Glutamatergic neuron (in vitro differentiated cells): ENCODE data around the gene CDC40. TPM values are rescaled to one million over a fixed set of nuclear protein-coding genes. Genes with fewer than 3 reads are reported as not detected.
A peak's percentile ranks its signal among the peaks of the same experiment; 100 is the strongest.

Experiments
- DNase-seq: peaks from one replicate; pipeline ENCODE4 v3.0.0; 2022
- H3K27ac Mint-ChIP-seq: one replicate; pipeline ENCODE4 v1.8.0; 2020; ENCODE audit warnings: mild to moderate bottlenecking, mixed read lengths, inconsistent platforms; ENCODE audit not compliant: unreplicated experiment
- H3K27me3 Mint-ChIP-seq: one replicate; pipeline ENCODE4 v1.8.0; 2020; ENCODE audit warnings: mild to moderate bottlenecking, moderate library complexity, mixed read lengths, inconsistent platforms; ENCODE audit not compliant: unreplicated experiment
- H3K36me3 Mint-ChIP-seq: one replicate; pipeline ENCODE4 v1.8.0; 2020; ENCODE audit warnings: mild to moderate bottlenecking, mixed read lengths, inconsistent platforms; ENCODE audit not compliant: unreplicated experiment
- H3K4me1 Mint-ChIP-seq: one replicate; pipeline ENCODE4 v1.8.0; 2020; ENCODE audit warnings: mild to moderate bottlenecking, low read depth, mixed read lengths, inconsistent platforms; ENCODE audit not compliant: unreplicated experiment
- H3K4me3 Mint-ChIP-seq: one replicate; pipeline ENCODE4 v1.8.0; 2020; ENCODE audit warnings: mild to moderate bottlenecking, mixed read lengths, inconsistent platforms; ENCODE audit not compliant: unreplicated experiment
- H3K9me3 Mint-ChIP-seq: one replicate; pipeline ENCODE4 v1.8.0; 2020; ENCODE audit warnings: mild to moderate bottlenecking, moderate library complexity, mixed read lengths, inconsistent platforms; ENCODE audit not compliant: unreplicated experiment
- total RNA-seq: library from RNA; stranded (reverse); fragmentation: NEBNext Ultra II Directional; extraction: Animal tissue kit (Norgen Biotek cat#: 25700); gene quantifications from one replicate; pipeline ENCODE4 v1.2.1, GENCODE V29; 2021; ENCODE audit not compliant: unreplicated experiment
- TF ChIP-seq, protein P1 (sequence below): fragments of 200-600 bp; sonication (generic); IDR thresholded peaks from one replicate; pipeline ENCODE4 v1.5.0; 2021; ENCODE audit not compliant: partially characterized antibody, unreplicated experiment

The CDC40 gene
- total RNA-seq, 1 donor from 2014 or later, result 17.8 TPM

DNA sequence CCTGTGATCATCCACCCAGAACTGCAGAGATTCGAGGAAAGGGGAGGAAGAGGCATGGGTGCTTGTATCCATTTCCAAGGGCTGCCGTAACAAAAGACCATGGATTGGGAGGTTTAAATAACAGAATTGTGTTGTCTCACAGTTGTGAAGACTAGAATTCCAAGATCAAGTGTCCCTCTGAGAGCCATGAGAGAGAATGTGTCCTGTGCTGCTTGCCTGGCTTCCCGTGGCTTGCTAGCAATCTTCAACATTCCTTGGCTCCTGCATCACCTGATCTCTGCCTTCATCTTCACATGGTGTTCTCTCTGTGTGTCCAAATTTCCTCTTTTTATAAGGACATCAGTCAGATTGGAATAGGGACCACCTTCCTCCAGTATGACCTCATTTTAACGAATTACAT, 69.8 kb downstream of the CDC40 start:
- peaks cover 3% of the 10 kb centered on the region for H3K9me3 Mint-ChIP-seq
- peaks cover 6% of the 10 kb centered on the region for H3K4me1 Mint-ChIP-seq
- no peaks in the 10 kb centered on the region for H3K27me3 Mint-ChIP-seq
- H3K36me3 Mint-ChIP-seq, result peaks cover 4% of the 10 kb centered on the region
- no peak overlapping the region for H3K4me3 Mint-ChIP-seq
- TF ChIP-seq, protein P1, sequence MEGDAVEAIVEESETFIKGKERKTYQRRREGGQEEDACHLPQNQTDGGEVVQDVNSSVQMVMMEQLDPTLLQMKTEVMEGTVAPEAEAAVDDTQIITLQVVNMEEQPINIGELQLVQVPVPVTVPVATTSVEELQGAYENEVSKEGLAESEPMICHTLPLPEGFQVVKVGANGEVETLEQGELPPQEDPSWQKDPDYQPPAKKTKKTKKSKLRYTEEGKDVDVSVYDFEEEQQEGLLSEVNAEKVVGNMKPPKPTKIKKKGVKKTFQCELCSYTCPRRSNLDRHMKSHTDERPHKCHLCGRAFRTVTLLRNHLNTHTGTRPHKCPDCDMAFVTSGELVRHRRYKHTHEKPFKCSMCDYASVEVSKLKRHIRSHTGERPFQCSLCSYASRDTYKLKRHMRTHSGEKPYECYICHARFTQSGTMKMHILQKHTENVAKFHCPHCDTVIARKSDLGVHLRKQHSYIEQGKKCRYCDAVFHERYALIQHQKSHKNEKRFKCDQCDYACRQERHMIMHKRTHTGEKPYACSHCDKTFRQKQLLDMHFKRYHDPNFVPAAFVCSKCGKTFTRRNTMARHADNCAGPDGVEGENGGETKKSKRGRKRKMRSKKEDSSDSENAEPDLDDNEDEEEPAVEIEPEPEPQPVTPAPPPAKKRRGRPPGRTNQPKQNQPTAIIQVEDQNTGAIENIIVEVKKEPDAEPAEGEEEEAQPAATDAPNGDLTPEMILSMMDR, result no peak
- no peak overlapping the region for H3K27ac Mint-ChIP-seq
- DNase-seq, result no peak

DNA sequence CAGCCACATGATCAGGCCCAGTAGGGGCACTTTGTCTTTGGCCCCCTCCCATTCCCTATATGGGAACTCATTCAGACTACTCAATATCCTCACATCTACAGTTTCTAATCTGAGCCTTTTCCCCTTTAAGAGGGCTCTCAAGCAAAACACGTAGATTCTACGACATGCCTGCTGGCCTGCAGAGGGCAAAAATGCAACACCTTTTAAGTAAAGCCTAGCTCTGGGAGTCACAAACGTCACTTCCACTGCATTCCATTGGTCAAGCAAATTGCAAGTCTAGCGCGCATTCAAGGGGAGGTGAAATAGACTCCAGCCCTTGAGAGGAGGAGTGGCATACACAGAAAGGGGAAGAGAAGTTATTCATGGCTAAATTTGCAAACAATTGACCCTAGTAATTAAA, 70.6 kb downstream of the CDC40 start:
- no peak for DNase-seq
- H3K27ac Mint-ChIP-seq, result no peak overlapping the region

DNA sequence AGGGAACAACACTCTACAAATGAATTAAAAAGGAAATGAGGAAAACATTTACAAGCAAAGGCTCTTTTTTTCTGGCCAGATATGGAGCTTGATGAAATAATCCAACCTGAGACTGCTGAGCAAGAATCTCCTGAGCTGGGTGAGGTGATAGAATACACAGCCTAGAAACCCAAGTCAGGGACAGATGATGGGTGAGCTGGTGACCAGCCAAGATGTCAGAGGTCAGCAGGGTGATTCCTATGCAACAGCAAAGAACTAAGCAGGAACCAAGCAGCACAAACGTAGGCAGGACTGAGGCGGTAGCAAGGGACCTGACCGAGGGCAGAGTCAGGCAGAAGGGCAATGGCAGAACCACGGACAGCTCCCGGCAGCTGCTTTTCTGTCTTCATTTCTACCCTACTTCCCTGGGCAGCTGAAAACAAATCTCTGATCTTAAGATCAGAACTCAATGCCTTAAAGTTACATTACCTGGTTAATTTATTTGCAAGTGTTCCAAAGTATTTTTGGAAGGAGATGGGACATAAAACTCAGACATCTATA, 75.1 kb downstream of the CDC40 start:
- peaks cover 3% of the 10 kb centered on the region for H3K9me3 Mint-ChIP-seq
- no peak overlapping the region for H3K27ac Mint-ChIP-seq
- peaks cover 7% of the 10 kb centered on the region for H3K36me3 Mint-ChIP-seq
- no peak overlapping the region for H3K4me3 Mint-ChIP-seq
- H3K4me1 Mint-ChIP-seq, result peaks cover 3% of the 10 kb centered on the region
- DNase-seq, result peak; percentile 23
- TF ChIP-seq, protein P1, result no peak
- H3K27me3 Mint-ChIP-seq, result no peaks in the 10 kb centered on the region

More for the DNA sequence above, 70.6 kb downstream of the CDC40 start:
- Mint-ChIP-seq H3K4me1 (peaks cover 9% of the 10 kb centered on the region), H3K9me3 (peaks cover 3% of the 10 kb centered on the region), H3K27me3 (no peaks in the 10 kb centered on the region), H3K36me3 (peaks cover 4% of the 10 kb centered on the region), H3K4me3 (no peak overlapping the region)
- TF ChIP-seq, protein P1, result no peak

DNA sequence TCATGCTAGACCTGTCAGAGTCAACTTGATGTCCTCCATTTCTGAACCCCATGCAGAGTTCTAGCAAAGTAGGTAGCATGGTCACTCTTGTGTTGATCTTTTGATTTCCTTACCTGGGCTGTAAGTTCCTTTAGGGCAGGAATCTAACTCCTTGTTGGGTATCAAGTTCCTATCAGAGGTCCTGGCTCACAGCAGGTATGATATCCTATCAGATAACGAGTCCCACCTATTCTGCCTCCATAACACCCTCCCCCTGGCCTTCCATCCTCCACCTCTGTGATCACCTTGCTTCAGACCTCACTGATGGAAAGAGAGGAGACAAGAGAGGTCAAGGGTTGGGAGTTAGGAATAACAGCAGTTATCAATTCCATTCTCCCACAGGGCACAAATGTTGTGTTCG, 76.1 kb downstream of the CDC40 start:
- TF ChIP-seq, protein P1, result no peak
- Mint-ChIP-seq H3K4me1 (peaks cover 3% of the 10 kb centered on the region), H3K36me3 (peaks cover 7% of the 10 kb centered on the region), H3K27me3 (no peaks in the 10 kb centered on the region), H3K9me3 (no peaks in the 10 kb centered on the region), H3K4me3 (no peak overlapping the region), H3K27ac (no peak overlapping the region)
- DNase-seq, result no peak

DNA sequence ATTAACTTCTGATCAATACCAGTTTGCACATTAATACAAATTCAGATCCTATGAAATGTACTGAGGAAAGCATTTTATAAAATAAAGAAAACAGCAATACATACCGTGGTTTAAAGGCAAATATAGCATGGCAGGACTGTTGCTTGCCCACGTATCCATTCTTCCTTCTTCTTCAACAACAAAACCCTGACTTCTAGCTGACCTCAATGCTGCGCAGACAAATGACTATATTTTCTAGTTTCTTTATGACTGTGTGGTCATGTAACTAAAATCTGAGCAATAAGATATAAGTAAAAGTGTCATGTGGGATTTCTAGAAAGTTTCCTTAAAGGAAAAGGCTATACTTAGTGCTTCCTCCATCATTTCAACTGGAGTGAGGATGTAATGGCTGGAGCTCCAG, 85.0 kb downstream of the CDC40 start:
- Mint-ChIP-seq H3K4me1 (peaks cover 6% of the 10 kb centered on the region), H3K27ac (no peak overlapping the region), H3K4me3 (no peak overlapping the region), H3K27me3 (no peaks in the 10 kb centered on the region), H3K36me3 (peaks cover 14% of the 10 kb centered on the region), H3K9me3 (no peaks in the 10 kb centered on the region)
- TF ChIP-seq, protein P1, result no peak
- DNase-seq, result no peak
